Coronary artery (tissue), 2 donors: Measurements from ENCODE around the gene GPR173.

Source experiments
- DNase-seq: peaks from one replicate; pipeline ENCODE4 v3.0.0-alpha.2; 2017; ENCODE audit warnings: low spot score
- H3K27ac ChIP-seq, 2 donors: fragments of 200-600 bp; sonication (generic); one replicate each; pipeline ENCODE4 v1.5.1; 2016 to 2019
- H3K4me3 ChIP-seq: fragments of 200-600 bp; sonication (generic); 2 replicates; pipeline ENCODE4 v1.5.1; 2016; ENCODE audit warnings: mild to moderate bottlenecking, moderate library complexity
- TF ChIP-seq, protein P1 (sequence below): fragments of 200-600 bp; sonication (generic); IDR thresholded peaks from one replicate; pipeline ENCODE4 v1.5.1; 2019; ENCODE audit warnings: antibody characterized with exemption

The GPR173 gene

GRCh38 chrX:53088136-53088974 is 39.8 kb downstream of the GPR173 start:
- peak overlapping the region; percentile 75 to 78 for H3K27ac ChIP-seq
- TF ChIP-seq, protein P1, sequence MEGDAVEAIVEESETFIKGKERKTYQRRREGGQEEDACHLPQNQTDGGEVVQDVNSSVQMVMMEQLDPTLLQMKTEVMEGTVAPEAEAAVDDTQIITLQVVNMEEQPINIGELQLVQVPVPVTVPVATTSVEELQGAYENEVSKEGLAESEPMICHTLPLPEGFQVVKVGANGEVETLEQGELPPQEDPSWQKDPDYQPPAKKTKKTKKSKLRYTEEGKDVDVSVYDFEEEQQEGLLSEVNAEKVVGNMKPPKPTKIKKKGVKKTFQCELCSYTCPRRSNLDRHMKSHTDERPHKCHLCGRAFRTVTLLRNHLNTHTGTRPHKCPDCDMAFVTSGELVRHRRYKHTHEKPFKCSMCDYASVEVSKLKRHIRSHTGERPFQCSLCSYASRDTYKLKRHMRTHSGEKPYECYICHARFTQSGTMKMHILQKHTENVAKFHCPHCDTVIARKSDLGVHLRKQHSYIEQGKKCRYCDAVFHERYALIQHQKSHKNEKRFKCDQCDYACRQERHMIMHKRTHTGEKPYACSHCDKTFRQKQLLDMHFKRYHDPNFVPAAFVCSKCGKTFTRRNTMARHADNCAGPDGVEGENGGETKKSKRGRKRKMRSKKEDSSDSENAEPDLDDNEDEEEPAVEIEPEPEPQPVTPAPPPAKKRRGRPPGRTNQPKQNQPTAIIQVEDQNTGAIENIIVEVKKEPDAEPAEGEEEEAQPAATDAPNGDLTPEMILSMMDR = no peak
- H3K4me3 ChIP-seq = peak overlapping the region; percentile 49
- DNase-seq = peak; percentile 90

- TF ChIP-seq, protein P1 = peak; percentile 67
- Histone ChIP-seq H3K27ac (peak overlapping the region; percentile 75 to 78), H3K4me3 (peak overlapping the region; percentile 49)
- no peak for DNase-seq
These were observed 40.7 kb downstream of the GPR173 start for GRCh38 chrX:53089224-53089842.

GRCh38 chrX:53089925-53090324 is 41.3 kb downstream of the GPR173 start:
- Histone ChIP-seq H3K4me3 (no peak overlapping the region), H3K27ac (no peak overlapping the region)
- TF ChIP-seq, protein P1 = no peak
- DNase-seq = no peak

DNA sequence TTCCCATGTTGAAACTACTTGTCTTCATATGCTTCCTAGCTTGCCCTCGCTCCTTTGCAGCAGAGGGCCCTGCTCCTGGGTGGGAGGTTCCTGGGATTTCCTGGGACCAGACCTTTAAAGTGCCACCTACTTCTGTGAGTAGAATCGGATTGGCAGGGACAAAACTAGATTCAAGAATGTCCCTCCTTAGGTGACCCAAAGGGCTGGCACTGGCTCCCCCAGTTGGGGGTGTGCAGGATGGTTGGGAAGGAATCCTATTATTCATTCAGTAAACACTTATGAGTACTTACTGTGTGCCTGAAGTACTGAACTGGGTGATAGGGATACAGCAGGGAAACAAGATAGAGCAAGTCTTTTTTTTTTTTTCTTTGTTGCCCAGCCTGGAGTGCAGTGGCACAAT is 42.8 kb downstream of the GPR173 start:
- H3K27ac ChIP-seq = no peak overlapping the region
- no peak overlapping the region for H3K4me3 ChIP-seq
- no peak for DNase-seq
- TF ChIP-seq, protein P1 = no peak

DNA sequence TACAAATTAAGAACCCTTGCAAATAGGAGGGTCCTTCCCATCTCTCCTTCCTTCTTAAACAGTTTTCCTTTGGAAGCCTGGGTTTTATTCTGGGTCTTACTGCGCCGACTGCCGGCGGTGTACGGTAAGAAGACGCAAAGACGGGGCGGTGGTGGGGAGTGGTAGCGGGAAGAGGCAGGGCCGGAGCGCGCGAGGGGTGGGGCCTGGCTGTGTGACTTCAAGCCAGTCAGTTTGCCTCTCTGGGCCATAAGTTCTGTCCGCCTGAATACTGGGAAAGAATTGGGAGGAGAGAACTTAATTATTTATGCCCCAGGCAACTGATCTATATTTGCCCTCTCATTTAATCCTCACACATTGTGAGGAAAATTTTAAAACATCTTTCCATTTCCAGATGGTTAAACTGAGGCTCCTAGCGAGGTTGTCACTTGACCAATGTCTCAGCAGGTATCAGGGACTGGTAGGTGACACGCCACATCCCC is 44.6 kb downstream of the GPR173 start:
- Histone ChIP-seq H3K27ac (peak overlapping the region; percentile 63 to 94), H3K4me3 (peak overlapping the region; percentile 72)
- peak; percentile 88 for DNase-seq
- TF ChIP-seq, protein P1 = no peak

DNA sequence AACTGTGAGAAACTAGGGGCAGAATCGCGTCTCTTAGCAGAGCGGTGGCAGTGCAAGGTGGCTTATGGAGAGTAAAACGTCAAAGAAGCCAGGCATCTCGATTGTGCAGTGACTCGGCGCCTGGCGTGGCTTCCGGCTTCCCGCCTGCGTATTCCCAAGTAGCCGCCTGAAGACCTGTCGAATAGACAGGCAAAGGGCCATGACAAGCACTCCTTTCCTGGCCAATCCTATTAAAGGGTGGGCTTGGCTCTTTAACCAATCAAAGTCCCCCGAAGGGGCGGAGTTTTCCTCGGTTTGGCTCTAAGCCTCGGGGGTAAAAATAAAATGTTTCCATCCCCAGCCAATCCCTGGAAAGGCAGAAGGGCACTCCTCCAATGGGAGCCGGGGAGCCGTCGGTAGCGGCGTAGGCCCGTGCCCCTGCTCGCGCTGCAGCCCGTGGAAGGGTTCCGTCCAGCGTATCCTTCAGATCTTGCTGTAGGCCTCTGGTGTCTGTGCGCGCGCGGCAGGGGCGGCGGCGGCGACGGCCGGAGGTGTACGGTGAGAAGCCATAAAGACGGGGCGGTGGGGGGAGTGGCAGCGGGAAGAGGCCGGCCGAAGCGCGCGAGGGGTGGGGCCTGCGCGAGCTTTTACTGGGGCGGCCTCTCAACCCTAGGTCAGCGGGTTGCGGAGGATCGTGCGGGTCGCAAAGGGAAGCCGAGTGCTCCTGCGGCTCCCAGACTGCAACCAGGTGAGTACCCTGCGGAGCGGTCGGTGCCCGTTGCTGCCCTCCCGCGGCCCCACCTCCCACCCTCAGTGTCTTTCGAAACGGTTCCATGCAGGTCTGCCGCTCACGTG is 45.4 kb downstream of the GPR173 start, which contains the start of gene KANTR:
TSS of gene KANTR (plus strand) at position 395 of the 834 bp plus-strand sequence. CDS start 30,131 bp downstream, outside the sequence.
- H3K27ac ChIP-seq = peak within 1 kb of the TSS; percentile 63 to 94
- TF ChIP-seq, protein P1 = no peak
- H3K4me3 ChIP-seq = peak within 1 kb of the TSS; percentile 72
- peak; percentile 94 for DNase-seq
